ENCODE results near the gene TSHR.

DNA sequence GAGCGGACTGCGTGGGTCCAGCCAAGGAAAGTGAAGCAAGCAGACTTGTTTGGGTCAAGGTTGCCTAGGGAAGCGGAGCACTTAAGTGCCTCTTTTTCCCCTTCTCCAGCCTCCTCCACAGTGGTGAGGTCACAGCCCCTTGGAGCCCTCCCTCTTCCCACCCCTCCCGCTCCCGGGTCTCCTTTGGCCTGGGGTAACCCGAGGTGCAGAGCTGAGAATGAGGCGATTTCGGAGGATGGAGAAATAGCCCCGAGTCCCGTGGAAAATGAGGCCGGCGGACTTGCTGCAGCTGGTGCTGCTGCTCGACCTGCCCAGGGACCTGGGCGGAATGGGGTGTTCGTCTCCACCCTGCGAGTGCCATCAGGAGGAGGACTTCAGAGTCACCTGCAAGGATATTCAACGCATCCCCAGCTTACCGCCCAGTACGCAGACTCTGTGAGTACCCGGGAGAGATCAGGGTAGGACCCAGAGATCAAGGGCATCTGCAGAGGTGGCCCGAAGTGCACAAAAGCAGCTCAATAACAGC, at the start of gene TSHR:
- TF ChIP-seq, protein P1, sequence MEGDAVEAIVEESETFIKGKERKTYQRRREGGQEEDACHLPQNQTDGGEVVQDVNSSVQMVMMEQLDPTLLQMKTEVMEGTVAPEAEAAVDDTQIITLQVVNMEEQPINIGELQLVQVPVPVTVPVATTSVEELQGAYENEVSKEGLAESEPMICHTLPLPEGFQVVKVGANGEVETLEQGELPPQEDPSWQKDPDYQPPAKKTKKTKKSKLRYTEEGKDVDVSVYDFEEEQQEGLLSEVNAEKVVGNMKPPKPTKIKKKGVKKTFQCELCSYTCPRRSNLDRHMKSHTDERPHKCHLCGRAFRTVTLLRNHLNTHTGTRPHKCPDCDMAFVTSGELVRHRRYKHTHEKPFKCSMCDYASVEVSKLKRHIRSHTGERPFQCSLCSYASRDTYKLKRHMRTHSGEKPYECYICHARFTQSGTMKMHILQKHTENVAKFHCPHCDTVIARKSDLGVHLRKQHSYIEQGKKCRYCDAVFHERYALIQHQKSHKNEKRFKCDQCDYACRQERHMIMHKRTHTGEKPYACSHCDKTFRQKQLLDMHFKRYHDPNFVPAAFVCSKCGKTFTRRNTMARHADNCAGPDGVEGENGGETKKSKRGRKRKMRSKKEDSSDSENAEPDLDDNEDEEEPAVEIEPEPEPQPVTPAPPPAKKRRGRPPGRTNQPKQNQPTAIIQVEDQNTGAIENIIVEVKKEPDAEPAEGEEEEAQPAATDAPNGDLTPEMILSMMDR (IDR thresholded peaks at IDR 0.05), result no peak
- TF ChIP-seq POLR2A (IDR thresholded peaks at IDR 0.05), result no peak

Measured in heart left ventricle (tissue), 13 donors.